ENCODE measurements around the gene PROX1. TPM values are rescaled to one million over a fixed set of nuclear protein-coding genes. Genes with fewer than 3 reads are reported as not detected.

PROX1 gene
- polyA plus RNA-seq, 1 donor (not counting 4 experiments of a cell fraction or from before 2014, with no cell fraction given): 0.20 TPM

- DNase-seq (ENCODE audit: low read depth, low spot score) (no peak), FAIRE-seq (no peak)
- no peaks in the 10 kb centered on the region for H3K9me3 ChIP-seq (ENCODE audit: control insufficient read depth, low read depth, low read length)
- H4K20me1 ChIP-seq (ENCODE audit: control insufficient read depth, extremely low read depth, insufficient read depth, low read length): no peaks in the 10 kb centered on the region
- H3K9me1 ChIP-seq (ENCODE audit: control insufficient read depth, extremely low read depth, insufficient read depth, low read length): no peaks in the 10 kb centered on the region
- dilution Hi-C loops (cut with MboI; ENCODE audit: extremely low pct_ligation_motif_present, low sequenced_read_pairs): no loop called here
- H3K79me2 ChIP-seq (ENCODE audit: control insufficient read depth, insufficient read depth, low read length): no peaks in the 10 kb centered on the region
- no peak overlapping the region for H3K27ac ChIP-seq (ENCODE audit: control insufficient read depth, insufficient read depth, low read length)
- no peak overlapping the region for H2AFZ ChIP-seq (ENCODE audit: control insufficient read depth, low read length)
- no peaks in the 10 kb centered on the region for H3K36me3 ChIP-seq (ENCODE audit: control insufficient read depth in 2 of 2, extremely low read depth in 1 of 2, insufficient read depth in 2 of 2, low read length in 2 of 2)
- no peaks in the 10 kb centered on the region for H3K4me1 ChIP-seq (ENCODE audit: control insufficient read depth, extremely low read depth, insufficient read depth, low read length)
- no peaks in the 10 kb centered on the region for H3K27me3 ChIP-seq (ENCODE audit: control insufficient read depth, extremely low read depth, insufficient read depth, low read length)
- H3K4me2 ChIP-seq (ENCODE audit: control insufficient read depth, extremely low read depth, insufficient read depth, low read depth, low read length): no peak overlapping the region
- H3K4me3 ChIP-seq (ENCODE audit: control insufficient read depth in 2 of 3, extremely low read depth in 1 of 3, insufficient read depth in 2 of 3, low read depth in 1 of 3, low read length in 3 of 3): no peak overlapping the region
- H3K9ac ChIP-seq (ENCODE audit: control insufficient read depth, extremely low read depth, insufficient read depth, low read length): no peak overlapping the region
- no peak for TF ChIP-seq EZH2 (IDR thresholded peaks at IDR 0.05; ENCODE audit: low read length)
- TF ChIP-seq, protein P1, sequence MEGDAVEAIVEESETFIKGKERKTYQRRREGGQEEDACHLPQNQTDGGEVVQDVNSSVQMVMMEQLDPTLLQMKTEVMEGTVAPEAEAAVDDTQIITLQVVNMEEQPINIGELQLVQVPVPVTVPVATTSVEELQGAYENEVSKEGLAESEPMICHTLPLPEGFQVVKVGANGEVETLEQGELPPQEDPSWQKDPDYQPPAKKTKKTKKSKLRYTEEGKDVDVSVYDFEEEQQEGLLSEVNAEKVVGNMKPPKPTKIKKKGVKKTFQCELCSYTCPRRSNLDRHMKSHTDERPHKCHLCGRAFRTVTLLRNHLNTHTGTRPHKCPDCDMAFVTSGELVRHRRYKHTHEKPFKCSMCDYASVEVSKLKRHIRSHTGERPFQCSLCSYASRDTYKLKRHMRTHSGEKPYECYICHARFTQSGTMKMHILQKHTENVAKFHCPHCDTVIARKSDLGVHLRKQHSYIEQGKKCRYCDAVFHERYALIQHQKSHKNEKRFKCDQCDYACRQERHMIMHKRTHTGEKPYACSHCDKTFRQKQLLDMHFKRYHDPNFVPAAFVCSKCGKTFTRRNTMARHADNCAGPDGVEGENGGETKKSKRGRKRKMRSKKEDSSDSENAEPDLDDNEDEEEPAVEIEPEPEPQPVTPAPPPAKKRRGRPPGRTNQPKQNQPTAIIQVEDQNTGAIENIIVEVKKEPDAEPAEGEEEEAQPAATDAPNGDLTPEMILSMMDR (optimal IDR thresholded peaks at IDR 0.05 in 1 of 3, IDR thresholded peaks at IDR 0.05 in 1 of 3, conservative IDR thresholded peaks at IDR 0.05 in 1 of 3; ENCODE audit: extremely low read depth in 1 of 3, insufficient read depth in 2 of 3, low read length in 3 of 3): no peak
Observed at GRCh38 chr1:214050513-214051401, 63.0 kb downstream of the PROX1 start.

GRCh38 chr1:214051786-214052185 is 64.0 kb downstream of the PROX1 start:
- Histone ChIP-seq H3K4me3 (ENCODE audit: control insufficient read depth in 2 of 3, extremely low read depth in 1 of 3, insufficient read depth in 2 of 3, low read depth in 1 of 3, low read length in 3 of 3) (no peak overlapping the region), H3K9me3 (ENCODE audit: control insufficient read depth, low read depth, low read length) (no peaks in the 10 kb centered on the region), H3K36me3 (ENCODE audit: control insufficient read depth in 2 of 2, extremely low read depth in 1 of 2, insufficient read depth in 2 of 2, low read length in 2 of 2) (no peaks in the 10 kb centered on the region), H4K20me1 (ENCODE audit: control insufficient read depth, extremely low read depth, insufficient read depth, low read length) (no peaks in the 10 kb centered on the region), H3K4me1 (ENCODE audit: control insufficient read depth, extremely low read depth, insufficient read depth, low read length) (no peaks in the 10 kb centered on the region), H3K27me3 (ENCODE audit: control insufficient read depth, extremely low read depth, insufficient read depth, low read length) (no peaks in the 10 kb centered on the region), H3K9ac (ENCODE audit: control insufficient read depth, extremely low read depth, insufficient read depth, low read length) (no peak overlapping the region), H3K4me2 (ENCODE audit: control insufficient read depth, extremely low read depth, insufficient read depth, low read depth, low read length) (no peak overlapping the region), H3K9me1 (ENCODE audit: control insufficient read depth, extremely low read depth, insufficient read depth, low read length) (no peaks in the 10 kb centered on the region), H2AFZ (ENCODE audit: control insufficient read depth, low read length) (no peak overlapping the region), H3K27ac (ENCODE audit: control insufficient read depth, insufficient read depth, low read length) (no peak overlapping the region), H3K79me2 (ENCODE audit: control insufficient read depth, insufficient read depth, low read length) (no peaks in the 10 kb centered on the region)
- FAIRE-seq (no peak), DNase-seq (ENCODE audit: low read depth, low spot score) (no peak)
- dilution Hi-C loops (cut with MboI; ENCODE audit: extremely low pct_ligation_motif_present, low sequenced_read_pairs): no loop called here
- no peak for TF ChIP-seq EZH2 (IDR thresholded peaks at IDR 0.05; ENCODE audit: low read length)
- TF ChIP-seq, protein P1 (optimal IDR thresholded peaks at IDR 0.05 in 1 of 3, IDR thresholded peaks at IDR 0.05 in 1 of 3, conservative IDR thresholded peaks at IDR 0.05 in 1 of 3; ENCODE audit: extremely low read depth in 1 of 3, insufficient read depth in 2 of 3, low read length in 3 of 3): no peak

All from keratinocyte (primary cell).